Tibial artery (tissue), 4 donors: Measurements from ENCODE around the gene RGS7.

Experiments
- DNase-seq, 2 donors: peaks; one replicate each; pipeline ENCODE4 v3.0.0-alpha.2; 2019
- H3K27ac ChIP-seq, 2 donors: fragments of 200-600 bp; sonication (generic) in 1 of 2; 1 replicate in 1 of 2; 2 replicates in 1 of 2; pipeline ENCODE4 v1.5.1; 2018 to 2019; ENCODE audit warnings: mild to moderate bottlenecking in 1 of 2
- H3K27me3 ChIP-seq, 2 donors: fragments of 200-600 bp; sonication (generic) in 1 of 2; one replicate each; pipeline versions ENCODE4 v1.5.1 to v1.6.0; 2016 to 2019
- H3K36me3 ChIP-seq, 3 donors: fragments of 200-600 bp; sonication (generic) in 2 of 3; one replicate each; pipeline ENCODE4 v1.5.1; 2016 to 2019; ENCODE audit warnings: mild to moderate bottlenecking in 2 of 3
- H3K4me1 ChIP-seq, 4 donors: fragments of 200-600 bp; sonication (generic) in 2 of 4; 1 replicate in 3 of 4; 2 replicates in 1 of 4; pipeline ENCODE4 v1.5.1; 2016 to 2019
- H3K4me3 ChIP-seq, 2 donors: fragments of 200-600 bp; sonication (generic) in 1 of 2; 1 replicate in 1 of 2; 2 replicates in 1 of 2; pipeline ENCODE4 v1.5.1; 2018 to 2019; ENCODE audit warnings: mild to moderate bottlenecking in 2 of 2
- H3K9me3 ChIP-seq, 3 donors: fragments of 200-600 bp; sonication (generic) in 1 of 3; one replicate each; pipeline ENCODE4 v1.5.1; 2016 to 2019
- intact Hi-C: fragments of 100-400 bp; cut with DNase I; formaldehyde crosslinking; loops from one replicate; pipeline ENCODE4 v1.15.0; 2023; ENCODE audit warnings: low total_unique reads
- TF ChIP-seq, protein P1 (sequence below), 2 experiments: fragments of 200-600 bp in 1 of 2; fragments of 450-650 bp in 1 of 2; IDR thresholded peaks; one replicate each; pipeline ENCODE4 v1.5.1; 2017 to 2019; ENCODE audit warnings: antibody characterized with exemption in 2 of 2, mild to moderate bottlenecking in 1 of 2, moderate library complexity in 1 of 2

RGS7 gene

DNA sequence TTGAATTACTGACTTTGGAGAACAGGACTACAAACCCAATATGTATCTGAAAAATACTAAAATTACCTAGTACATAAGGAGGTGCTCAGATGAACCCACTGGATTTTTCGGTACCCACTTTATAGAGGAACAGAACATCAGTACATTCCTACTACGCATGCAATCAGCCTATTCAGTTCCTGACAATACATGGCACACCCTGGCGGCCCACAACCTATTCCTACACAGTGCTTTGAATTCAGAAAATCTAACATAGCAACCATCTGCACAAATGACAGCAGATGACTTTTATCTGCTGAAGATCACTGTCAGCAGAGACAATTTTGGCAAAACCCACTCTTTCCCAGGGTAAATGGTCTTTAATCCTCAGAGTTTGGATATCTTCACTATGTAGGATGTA is 487.9 kb downstream of the RGS7 start:
- intact Hi-C loops: no loop called here
- TF ChIP-seq, protein P1, sequence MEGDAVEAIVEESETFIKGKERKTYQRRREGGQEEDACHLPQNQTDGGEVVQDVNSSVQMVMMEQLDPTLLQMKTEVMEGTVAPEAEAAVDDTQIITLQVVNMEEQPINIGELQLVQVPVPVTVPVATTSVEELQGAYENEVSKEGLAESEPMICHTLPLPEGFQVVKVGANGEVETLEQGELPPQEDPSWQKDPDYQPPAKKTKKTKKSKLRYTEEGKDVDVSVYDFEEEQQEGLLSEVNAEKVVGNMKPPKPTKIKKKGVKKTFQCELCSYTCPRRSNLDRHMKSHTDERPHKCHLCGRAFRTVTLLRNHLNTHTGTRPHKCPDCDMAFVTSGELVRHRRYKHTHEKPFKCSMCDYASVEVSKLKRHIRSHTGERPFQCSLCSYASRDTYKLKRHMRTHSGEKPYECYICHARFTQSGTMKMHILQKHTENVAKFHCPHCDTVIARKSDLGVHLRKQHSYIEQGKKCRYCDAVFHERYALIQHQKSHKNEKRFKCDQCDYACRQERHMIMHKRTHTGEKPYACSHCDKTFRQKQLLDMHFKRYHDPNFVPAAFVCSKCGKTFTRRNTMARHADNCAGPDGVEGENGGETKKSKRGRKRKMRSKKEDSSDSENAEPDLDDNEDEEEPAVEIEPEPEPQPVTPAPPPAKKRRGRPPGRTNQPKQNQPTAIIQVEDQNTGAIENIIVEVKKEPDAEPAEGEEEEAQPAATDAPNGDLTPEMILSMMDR (IDR thresholded peaks at IDR 0.05): no peak
- Histone ChIP-seq H3K27me3 (no peaks in the 10 kb centered on the region), H3K9me3 (no peaks in the 10 kb centered on the region), H3K4me3 (no peak overlapping the region), H3K27ac (no peak overlapping the region), H3K4me1 (no peaks in the 10 kb centered on the region), H3K36me3 (no peaks in the 10 kb centered on the region)
- no peak for DNase-seq

DNA sequence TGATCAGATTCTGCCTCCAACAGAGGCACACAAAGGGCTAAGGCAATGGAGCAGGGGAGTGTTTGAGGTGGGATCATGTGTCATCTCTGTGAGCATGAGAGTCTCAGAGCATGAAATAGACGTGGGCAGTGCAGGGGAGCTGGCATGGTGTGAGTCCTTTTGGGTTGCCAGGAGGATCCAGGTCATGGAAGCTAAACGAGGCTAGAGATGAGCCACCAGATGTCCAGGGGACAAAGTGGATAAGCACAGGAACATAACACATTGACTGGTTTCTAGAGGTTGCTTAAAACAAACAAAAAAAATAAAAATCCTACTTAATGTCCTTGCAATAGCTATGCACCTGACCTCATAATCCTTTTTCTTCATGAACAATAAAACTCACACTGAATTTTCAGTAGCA is 490.3 kb downstream of the RGS7 start:
- no peak for DNase-seq
- intact Hi-C loops: no loop called here
- Histone ChIP-seq H3K9me3 (no peaks in the 10 kb centered on the region), H3K4me3 (no peak overlapping the region), H3K27me3 (no peaks in the 10 kb centered on the region), H3K36me3 (no peaks in the 10 kb centered on the region), H3K4me1 (no peaks in the 10 kb centered on the region), H3K27ac (no peak overlapping the region)
- TF ChIP-seq, protein P1 (IDR thresholded peaks at IDR 0.05): no peak

DNA sequence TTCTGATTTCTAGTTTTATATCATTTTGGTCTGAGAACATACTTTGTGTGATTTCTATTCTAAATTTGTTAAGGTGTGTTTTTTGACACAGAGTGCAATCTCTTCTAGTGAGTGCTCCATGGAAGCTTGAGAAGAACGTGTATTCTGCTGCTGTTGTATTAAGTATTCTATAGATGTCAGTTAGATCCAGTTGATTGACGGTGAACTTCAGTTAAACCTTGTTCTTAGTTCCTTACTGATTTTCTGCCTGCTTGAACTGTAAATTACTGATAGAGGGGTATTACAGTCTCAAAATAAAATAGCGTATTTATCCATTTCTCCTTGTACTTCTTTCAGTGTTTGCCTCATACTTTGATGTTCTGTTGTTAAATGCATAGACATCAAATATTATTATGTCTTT is 497.0 kb downstream of the RGS7 start:
- Histone ChIP-seq H3K36me3 (no peaks in the 10 kb centered on the region), H3K4me3 (no peak overlapping the region), H3K27ac (no peak overlapping the region), H3K9me3 (no peaks in the 10 kb centered on the region), H3K4me1 (no peaks in the 10 kb centered on the region), H3K27me3 (no peaks in the 10 kb centered on the region)
- TF ChIP-seq, protein P1 (IDR thresholded peaks at IDR 0.05): no peak
- intact Hi-C loops: no loop called here
- DNase-seq: no peak

DNA sequence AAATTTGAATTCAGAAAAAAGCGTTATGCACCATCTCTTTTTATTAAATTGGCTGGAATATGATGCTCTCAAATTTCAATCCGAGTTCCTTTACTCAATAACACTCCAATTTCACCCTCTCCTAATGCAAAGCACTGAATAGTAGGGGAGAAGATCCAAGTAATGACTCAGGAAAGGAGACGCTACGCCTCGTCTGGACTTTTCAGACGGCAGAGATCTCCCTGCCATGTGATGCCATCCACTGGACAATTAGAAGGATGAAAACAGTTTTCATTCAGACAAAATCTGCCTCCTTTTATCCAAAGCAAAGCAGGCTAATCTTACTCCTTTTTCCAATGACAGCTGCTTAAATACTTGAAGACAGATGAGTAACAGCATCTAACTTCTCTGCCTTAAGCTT is 502.6 kb downstream of the RGS7 start:
- Histone ChIP-seq H3K27ac (no peak overlapping the region), H3K4me3 (no peak overlapping the region), H3K36me3 (no peaks in the 10 kb centered on the region), H3K9me3 (no peaks in the 10 kb centered on the region), H3K4me1 (no peaks in the 10 kb centered on the region), H3K27me3 (no peaks in the 10 kb centered on the region)
- DNase-seq: no peak
- intact Hi-C loops: no loop called here
- TF ChIP-seq, protein P1 (IDR thresholded peaks at IDR 0.05): no peak

DNA sequence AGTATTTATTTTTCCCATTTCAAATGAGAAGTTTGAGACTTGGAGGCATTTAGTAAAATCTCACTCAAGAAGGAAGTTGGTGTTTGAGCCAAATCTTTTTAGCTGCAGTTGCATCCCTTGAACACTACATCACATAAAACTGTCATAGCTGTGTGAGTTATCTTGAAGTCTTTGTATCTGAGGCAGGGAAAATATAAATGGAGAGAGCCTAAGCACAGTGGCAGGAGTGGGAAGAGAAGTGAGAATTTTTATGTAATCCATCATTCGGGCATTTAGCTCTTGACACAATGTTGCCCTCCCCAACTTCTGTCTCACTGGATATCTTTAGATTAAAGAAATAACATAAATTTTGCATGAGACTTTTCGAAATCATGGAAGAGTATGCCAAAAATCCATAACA is 509.7 kb downstream of the RGS7 start:
- H3K27me3 ChIP-seq: no peaks in the 10 kb centered on the region
- H3K4me3 ChIP-seq: no peak overlapping the region
- H3K4me1 ChIP-seq: no peaks in the 10 kb centered on the region
- intact Hi-C loops: no loop called here
- no peaks in the 10 kb centered on the region for H3K9me3 ChIP-seq
- TF ChIP-seq, protein P1 (IDR thresholded peaks at IDR 0.05): no peak
- no peaks in the 10 kb centered on the region for H3K36me3 ChIP-seq
- DNase-seq: no peak
- no peak overlapping the region for H3K27ac ChIP-seq

DNA sequence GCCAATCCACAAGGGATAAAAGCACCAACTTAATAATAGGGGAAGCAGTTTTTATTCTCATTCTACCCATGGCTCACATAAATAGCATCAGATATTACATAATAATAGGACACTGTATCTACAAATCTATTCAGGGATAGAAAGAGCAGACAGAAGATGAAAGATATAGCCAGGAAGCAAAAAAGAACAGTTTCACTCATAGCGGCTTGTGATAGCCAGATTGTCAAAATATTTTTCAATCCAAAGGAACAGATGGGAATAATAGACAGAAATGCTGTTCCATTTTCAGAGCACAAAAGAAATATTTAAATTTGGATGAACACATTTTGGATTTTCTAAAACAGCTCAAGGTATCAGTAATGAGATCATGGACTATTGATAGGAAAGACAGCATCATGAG is 512.5 kb downstream of the RGS7 start:
- Histone ChIP-seq H3K27ac (no peak overlapping the region), H3K4me1 (no peaks in the 10 kb centered on the region)
- intact Hi-C loops: no loop called here

More for the DNA sequence above, 512.5 kb downstream of the RGS7 start:
- H3K4me3 ChIP-seq: no peak overlapping the region
- no peaks in the 10 kb centered on the region for H3K9me3 ChIP-seq
- H3K36me3 ChIP-seq: no peaks in the 10 kb centered on the region
- TF ChIP-seq, protein P1 (IDR thresholded peaks at IDR 0.05): no peak
- DNase-seq: no peak
- no peaks in the 10 kb centered on the region for H3K27me3 ChIP-seq
